Ascending aorta (tissue), 2 donors: ENCODE data around the gene ADO. TPM values are rescaled to one million over a fixed set of nuclear protein-coding genes. Genes with fewer than 3 reads are reported as not detected.

Source experiments
- DNase-seq, 2 donors: peaks; one replicate each; pipeline ENCODE4 v3.0.0-alpha.2; 2019; ENCODE audit warnings: low spot score in 2 of 2
- H3K27ac ChIP-seq, 2 donors: fragments of 200-600 bp; sonication (generic); one replicate each; pipeline ENCODE4 v1.5.1; 2016 to 2017; ENCODE audit warnings: mild to moderate bottlenecking in 1 of 2
- H3K27me3 ChIP-seq: fragments of 200-600 bp; sonication (generic); one replicate; pipeline ENCODE4 v1.5.1; 2017
- H3K36me3 ChIP-seq, 2 donors: fragments of 200-600 bp; sonication (generic); one replicate each; pipeline ENCODE4 v1.5.1; 2016
- H3K4me1 ChIP-seq, 2 donors: fragments of 200-600 bp; sonication (generic); one replicate each; pipeline ENCODE4 v1.5.1; 2016 to 2017; ENCODE audit warnings: mild to moderate bottlenecking in 1 of 2
- H3K4me3 ChIP-seq, 2 donors: fragments of 200-600 bp; sonication (generic); one replicate each; pipeline ENCODE4 v1.5.1; 2016 to 2017; ENCODE audit warnings: mild to moderate bottlenecking in 1 of 2
- H3K9me3 ChIP-seq, 2 donors: fragments of 200-600 bp; sonication (generic); one replicate each; pipeline ENCODE4 v1.5.1; 2016
- intact Hi-C: fragments of 100-400 bp; cut with DNase I; formaldehyde crosslinking; loops from one replicate; pipeline ENCODE4 v1.15.1; 2023
- total RNA-seq: library from RNA; depleted of rRNA; stranded (reverse); fragments of >200 nt; gene quantifications from one replicate; pipeline ENCODE4 v1.1.0, GENCODE V29; 2016
- TF ChIP-seq, protein P1 (sequence below), 3 experiments: fragments of 200-600 bp in 2 of 3; fragments of 450-650 bp in 1 of 3; sonication (generic) in 2 of 3; IDR thresholded peaks; one replicate each; pipeline ENCODE4 v1.5.1; 2016 to 2019; ENCODE audit warnings: antibody characterized with exemption in 3 of 3, mild to moderate bottlenecking in 1 of 3, moderate library complexity in 1 of 3

Gene ADO
- total RNA-seq, 1 donor from 2014 or later, result 22.1 TPM

DNA sequence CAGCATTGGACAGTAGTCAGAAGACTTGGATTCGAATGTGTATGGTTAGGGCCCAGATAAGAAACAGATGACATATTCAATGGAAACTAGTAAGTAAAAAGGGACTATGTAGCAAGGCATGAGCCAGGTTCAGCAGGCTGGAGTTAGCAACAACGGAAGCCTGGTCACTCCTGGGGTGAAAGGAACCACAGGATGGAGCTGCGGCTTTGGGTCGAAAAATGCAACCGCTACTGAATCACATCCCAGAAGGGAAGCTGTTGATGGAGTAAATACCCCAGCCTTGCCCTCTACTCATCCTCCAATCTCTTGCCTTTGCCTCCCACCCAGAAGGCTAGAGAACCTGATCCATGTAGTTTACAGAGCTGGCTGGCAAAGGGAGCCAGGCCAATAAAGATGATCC lies 49.2 kb downstream of the ADO start:
- Histone ChIP-seq H3K4me1 (no peaks in the 10 kb centered on the region), H3K36me3 (no peaks in the 10 kb centered on the region), H3K4me3 (no peak overlapping the region), H3K27ac (no peak overlapping the region), H3K27me3 (no peaks in the 10 kb centered on the region), H3K9me3 (no peaks in the 10 kb centered on the region)
- DNase-seq, result no peak
- intact Hi-C loops, result no loop called here
- TF ChIP-seq, protein P1, sequence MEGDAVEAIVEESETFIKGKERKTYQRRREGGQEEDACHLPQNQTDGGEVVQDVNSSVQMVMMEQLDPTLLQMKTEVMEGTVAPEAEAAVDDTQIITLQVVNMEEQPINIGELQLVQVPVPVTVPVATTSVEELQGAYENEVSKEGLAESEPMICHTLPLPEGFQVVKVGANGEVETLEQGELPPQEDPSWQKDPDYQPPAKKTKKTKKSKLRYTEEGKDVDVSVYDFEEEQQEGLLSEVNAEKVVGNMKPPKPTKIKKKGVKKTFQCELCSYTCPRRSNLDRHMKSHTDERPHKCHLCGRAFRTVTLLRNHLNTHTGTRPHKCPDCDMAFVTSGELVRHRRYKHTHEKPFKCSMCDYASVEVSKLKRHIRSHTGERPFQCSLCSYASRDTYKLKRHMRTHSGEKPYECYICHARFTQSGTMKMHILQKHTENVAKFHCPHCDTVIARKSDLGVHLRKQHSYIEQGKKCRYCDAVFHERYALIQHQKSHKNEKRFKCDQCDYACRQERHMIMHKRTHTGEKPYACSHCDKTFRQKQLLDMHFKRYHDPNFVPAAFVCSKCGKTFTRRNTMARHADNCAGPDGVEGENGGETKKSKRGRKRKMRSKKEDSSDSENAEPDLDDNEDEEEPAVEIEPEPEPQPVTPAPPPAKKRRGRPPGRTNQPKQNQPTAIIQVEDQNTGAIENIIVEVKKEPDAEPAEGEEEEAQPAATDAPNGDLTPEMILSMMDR (IDR thresholded peaks at IDR 0.05), result no peak

DNA sequence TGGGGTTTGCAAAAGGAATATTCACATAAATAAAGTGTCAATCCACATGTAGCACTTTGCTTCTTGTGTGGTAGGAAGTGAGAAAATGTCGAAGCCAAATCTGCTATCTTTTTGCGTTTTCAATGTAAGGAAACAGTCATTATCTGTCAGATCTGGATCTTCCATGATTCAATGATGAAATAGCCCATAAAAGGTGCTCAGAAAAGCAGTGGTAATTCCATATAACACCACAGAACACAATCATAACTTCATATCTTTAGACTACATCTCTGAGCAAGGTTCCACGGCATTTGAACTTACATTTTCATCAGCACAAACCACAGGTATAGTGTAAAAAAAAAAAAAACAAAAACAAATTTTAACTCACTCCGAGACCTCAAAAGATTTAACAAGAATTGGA lies 51.5 kb downstream of the ADO start:
- Histone ChIP-seq H3K27ac (no peak overlapping the region), H3K4me3 (no peak overlapping the region), H3K4me1 (no peaks in the 10 kb centered on the region), H3K9me3 (no peaks in the 10 kb centered on the region), H3K27me3 (no peaks in the 10 kb centered on the region), H3K36me3 (no peaks in the 10 kb centered on the region)
- TF ChIP-seq, protein P1 (IDR thresholded peaks at IDR 0.05), result no peak
- no peak for DNase-seq
- intact Hi-C loops, result no loop called here

Other genes starting within 250 kb of the ADO start
- gene EGR2, start 11.6 kb downstream of the ADO start, total RNA-seq, result 11.9 TPM